Neural cell (in vitro differentiated cells): Measurements from ENCODE around the gene PLA2G6.

ENCODE experiments used
- EP300 ChIP-seq: fragments of 450-650 bp; conservative IDR thresholded peaks from 2 replicates; pipeline ENCODE4 v1.6.1; 2014; ENCODE audit warnings: antibody characterized with exemption, mild to moderate bottlenecking, moderate library complexity; ENCODE audit not compliant: poor library complexity, severe bottlenecking
- POLR2AphosphoS5 ChIP-seq: IDR thresholded peaks from 2 replicates; pipeline ENCODE4 v1.6.1; 2012
- RAD21 ChIP-seq: fragments of 450-650 bp; conservative IDR thresholded peaks from 2 replicates; pipeline ENCODE4 v1.6.1; 2014; ENCODE audit warnings: antibody characterized with exemption, mild to moderate bottlenecking, moderate library complexity
- TAF1 ChIP-seq: IDR thresholded peaks from 2 replicates; pipeline ENCODE4 v1.6.1; 2012; ENCODE audit warnings: low read depth
- TF ChIP-seq, protein P1 (sequence below): fragments of 450-650 bp; IDR thresholded peaks from 2 replicates; pipeline ENCODE4 v1.5.1; 2014; ENCODE audit warnings: antibody characterized with exemption, mild to moderate bottlenecking, moderate library complexity; ENCODE audit not compliant: poor library complexity, severe bottlenecking
- TF ChIP-seq, protein P2 (sequence below): IDR thresholded peaks from 2 replicates; pipeline ENCODE4 v1.6.1; 2012; ENCODE audit warnings: borderline replicate concordance

DNA sequence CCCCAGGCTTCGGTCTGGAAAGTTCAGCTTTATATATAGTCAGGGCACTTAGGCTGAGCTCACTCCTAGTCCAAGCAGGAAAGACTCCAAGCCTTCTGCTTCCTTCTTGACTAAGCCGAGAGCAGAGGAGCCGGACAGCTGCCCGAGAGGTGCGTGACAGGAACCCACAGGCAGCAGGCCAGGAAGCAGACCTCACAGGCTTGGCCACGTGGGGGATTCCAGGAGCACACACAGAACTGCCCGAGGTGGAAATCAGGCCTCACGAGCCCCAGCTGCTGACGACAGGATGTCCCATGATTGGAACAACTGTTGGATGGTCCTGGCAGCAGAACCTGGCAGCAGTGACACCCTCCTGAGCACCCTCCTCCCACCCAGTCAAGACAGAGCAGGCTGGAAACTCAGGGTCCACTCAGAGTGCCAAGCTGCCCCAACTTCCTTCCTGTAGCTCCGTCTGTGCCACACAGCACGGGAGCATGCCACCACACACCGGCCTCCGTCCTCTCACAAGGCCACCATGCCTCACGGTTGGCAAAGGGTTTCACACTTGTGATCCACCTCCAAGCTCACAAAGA is 5.4 kb downstream of the PLA2G6 start:
- TF ChIP-seq, protein P1, sequence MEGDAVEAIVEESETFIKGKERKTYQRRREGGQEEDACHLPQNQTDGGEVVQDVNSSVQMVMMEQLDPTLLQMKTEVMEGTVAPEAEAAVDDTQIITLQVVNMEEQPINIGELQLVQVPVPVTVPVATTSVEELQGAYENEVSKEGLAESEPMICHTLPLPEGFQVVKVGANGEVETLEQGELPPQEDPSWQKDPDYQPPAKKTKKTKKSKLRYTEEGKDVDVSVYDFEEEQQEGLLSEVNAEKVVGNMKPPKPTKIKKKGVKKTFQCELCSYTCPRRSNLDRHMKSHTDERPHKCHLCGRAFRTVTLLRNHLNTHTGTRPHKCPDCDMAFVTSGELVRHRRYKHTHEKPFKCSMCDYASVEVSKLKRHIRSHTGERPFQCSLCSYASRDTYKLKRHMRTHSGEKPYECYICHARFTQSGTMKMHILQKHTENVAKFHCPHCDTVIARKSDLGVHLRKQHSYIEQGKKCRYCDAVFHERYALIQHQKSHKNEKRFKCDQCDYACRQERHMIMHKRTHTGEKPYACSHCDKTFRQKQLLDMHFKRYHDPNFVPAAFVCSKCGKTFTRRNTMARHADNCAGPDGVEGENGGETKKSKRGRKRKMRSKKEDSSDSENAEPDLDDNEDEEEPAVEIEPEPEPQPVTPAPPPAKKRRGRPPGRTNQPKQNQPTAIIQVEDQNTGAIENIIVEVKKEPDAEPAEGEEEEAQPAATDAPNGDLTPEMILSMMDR, result no peak
- TF ChIP-seq TAF1, result no peak
- no peak for TF ChIP-seq EP300
- no peak for TF ChIP-seq RAD21
- TF ChIP-seq, protein P2, sequence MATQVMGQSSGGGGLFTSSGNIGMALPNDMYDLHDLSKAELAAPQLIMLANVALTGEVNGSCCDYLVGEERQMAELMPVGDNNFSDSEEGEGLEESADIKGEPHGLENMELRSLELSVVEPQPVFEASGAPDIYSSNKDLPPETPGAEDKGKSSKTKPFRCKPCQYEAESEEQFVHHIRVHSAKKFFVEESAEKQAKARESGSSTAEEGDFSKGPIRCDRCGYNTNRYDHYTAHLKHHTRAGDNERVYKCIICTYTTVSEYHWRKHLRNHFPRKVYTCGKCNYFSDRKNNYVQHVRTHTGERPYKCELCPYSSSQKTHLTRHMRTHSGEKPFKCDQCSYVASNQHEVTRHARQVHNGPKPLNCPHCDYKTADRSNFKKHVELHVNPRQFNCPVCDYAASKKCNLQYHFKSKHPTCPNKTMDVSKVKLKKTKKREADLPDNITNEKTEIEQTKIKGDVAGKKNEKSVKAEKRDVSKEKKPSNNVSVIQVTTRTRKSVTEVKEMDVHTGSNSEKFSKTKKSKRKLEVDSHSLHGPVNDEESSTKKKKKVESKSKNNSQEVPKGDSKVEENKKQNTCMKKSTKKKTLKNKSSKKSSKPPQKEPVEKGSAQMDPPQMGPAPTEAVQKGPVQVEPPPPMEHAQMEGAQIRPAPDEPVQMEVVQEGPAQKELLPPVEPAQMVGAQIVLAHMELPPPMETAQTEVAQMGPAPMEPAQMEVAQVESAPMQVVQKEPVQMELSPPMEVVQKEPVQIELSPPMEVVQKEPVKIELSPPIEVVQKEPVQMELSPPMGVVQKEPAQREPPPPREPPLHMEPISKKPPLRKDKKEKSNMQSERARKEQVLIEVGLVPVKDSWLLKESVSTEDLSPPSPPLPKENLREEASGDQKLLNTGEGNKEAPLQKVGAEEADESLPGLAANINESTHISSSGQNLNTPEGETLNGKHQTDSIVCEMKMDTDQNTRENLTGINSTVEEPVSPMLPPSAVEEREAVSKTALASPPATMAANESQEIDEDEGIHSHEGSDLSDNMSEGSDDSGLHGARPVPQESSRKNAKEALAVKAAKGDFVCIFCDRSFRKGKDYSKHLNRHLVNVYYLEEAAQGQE, result no peak
- no peak for TF ChIP-seq POLR2AphosphoS5
